WTC11 (cell line): ENCODE measurements around the gene PHTF2. TPM values are rescaled to one million over a fixed set of nuclear protein-coding genes. Genes with fewer than 3 reads are reported as not detected.

ENCODE experiments used
- ATAC-seq: fragments of 200-7000 bp; cut with Tn5 transposase; 2 replicates; pipeline ENCODE4 v1.10.0; 2021; ENCODE audit warnings: mild to moderate bottlenecking, moderate library complexity
- CTCF ChIA-PET: fragments of 300-600 bp; sonication (Branson Sonifier 250); formaldehyde crosslinking; loops from one replicate; lab custom pipeline; 2021; ENCODE audit warnings: antibody characterized with exemption; lab: Charles Lee
- POLR2A ChIA-PET: fragments of 350-600 bp; sonication (Branson Sonifier 250); formaldehyde crosslinking; loops from one replicate; lab custom pipeline; 2021; ENCODE audit warnings: antibody characterized with exemption; lab: Charles Lee
- DNase-seq: peaks from one replicate; pipeline ENCODE4 v3.0.0; 2021; ENCODE audit warnings: low spot score
- H3K27ac Mint-ChIP-seq: 2 replicates; pipeline ENCODE4 v1.8.0; 2021; ENCODE audit warnings: mixed read lengths
- H3K27me3 Mint-ChIP-seq: 2 replicates; pipeline ENCODE4 v1.8.0; 2021; ENCODE audit warnings: low read depth, mild to moderate bottlenecking, moderate library complexity, mixed read lengths
- H3K36me3 Mint-ChIP-seq: 2 replicates; pipeline ENCODE4 v1.8.0; 2021; ENCODE audit warnings: mixed read lengths
- H3K4me1 Mint-ChIP-seq: 2 replicates; pipeline ENCODE4 v1.8.0; 2022; ENCODE audit warnings: mixed read lengths
- H3K4me3 Mint-ChIP-seq: 2 replicates; pipeline ENCODE4 v1.8.0; 2021; ENCODE audit warnings: mild to moderate bottlenecking, moderate library complexity, mixed read lengths
- H3K9me3 Mint-ChIP-seq: 2 replicates; pipeline ENCODE4 v1.8.0; 2021; ENCODE audit warnings: mixed read lengths
- AFF4 ChIP-seq: sonication (generic); formaldehyde crosslinking; IDR thresholded peaks from 2 replicates; pipeline ENCODE4 v1.8.1; 2023; ENCODE audit warnings: mild to moderate bottlenecking, missing genetic modification reagents, borderline replicate concordance
- ATF1 ChIP-seq: sonication (generic); formaldehyde crosslinking; IDR thresholded peaks from 2 replicates; pipeline ENCODE4 v1.8.1; 2023; ENCODE audit warnings: mild to moderate bottlenecking, moderate library complexity, missing genetic modification reagents
- CBFB ChIP-seq: sonication (generic); formaldehyde crosslinking; IDR thresholded peaks from 2 replicates; pipeline ENCODE4 v1.8.1; 2022; ENCODE audit warnings: mild to moderate bottlenecking, low read depth, missing genetic modification reagents
- CDX4 ChIP-seq: fragments of 250-450 bp; sonication (Bioruptor Pico); IDR thresholded peaks from 2 replicates; pipeline ENCODE4 v1.9.0; 2021; ENCODE audit warnings: moderate library complexity, mild to moderate bottlenecking, inconsistent platforms, borderline replicate concordance
- CREM ChIP-seq: sonication (generic); formaldehyde crosslinking; IDR thresholded peaks from 2 replicates; pipeline ENCODE4 v1.8.1; 2022; ENCODE audit warnings: mild to moderate bottlenecking, missing genetic modification reagents, moderate library complexity
- E2F5 ChIP-seq: sonication (generic); formaldehyde crosslinking; IDR thresholded peaks from 2 replicates; pipeline ENCODE4 v1.8.1; 2022; ENCODE audit warnings: mild to moderate bottlenecking, moderate library complexity, missing genetic modification reagents
- FOXJ3 ChIP-seq: sonication (generic); formaldehyde crosslinking; IDR thresholded peaks from 2 replicates; pipeline ENCODE4 v1.9.0; 2021; ENCODE audit warnings: missing genetic modification reagents, mild to moderate bottlenecking, borderline replicate concordance
- FOXP4 ChIP-seq: sonication (generic); formaldehyde crosslinking; IDR thresholded peaks from 2 replicates; pipeline ENCODE4 v1.8.0; 2022; ENCODE audit warnings: mild to moderate bottlenecking, missing genetic modification reagents
- GRHL2 ChIP-seq: fragments of 250-450 bp; sonication (Bioruptor Pico); IDR thresholded peaks from 2 replicates; pipeline ENCODE4 v1.8.0; 2022; ENCODE audit warnings: mild to moderate bottlenecking, moderate library complexity; ENCODE audit not compliant: insufficient replicate concordance, severe bottlenecking
- GTF2I ChIP-seq: fragments of 250-450 bp; sonication (Bioruptor Pico); conservative IDR thresholded peaks from 2 replicates; pipeline ENCODE4 v1.4.0; 2021; ENCODE audit warnings: mild to moderate bottlenecking
- MXD4 ChIP-seq: fragments of 250-450 bp; sonication (Bioruptor Pico); IDR thresholded peaks from 2 replicates; pipeline ENCODE4 v1.8.0; 2021; ENCODE audit warnings: mild to moderate bottlenecking, moderate library complexity, borderline replicate concordance
- NFE2L1 ChIP-seq: sonication (generic); formaldehyde crosslinking; IDR thresholded peaks from 2 replicates; pipeline ENCODE4 v1.8.1; 2023; ENCODE audit warnings: missing genetic modification reagents
- TP53 ChIP-seq: sonication (generic); formaldehyde crosslinking; IDR thresholded peaks from 2 replicates; pipeline ENCODE4 v1.8.1; 2023; ENCODE audit warnings: mild to moderate bottlenecking, missing genetic modification reagents
- ZNF121 ChIP-seq: sonication (generic); formaldehyde crosslinking; IDR thresholded peaks from 2 replicates; pipeline ENCODE4 v1.8.0; 2023; ENCODE audit warnings: missing genetic modification reagents
- ZNF232 ChIP-seq: sonication (generic); formaldehyde crosslinking; IDR thresholded peaks from 2 replicates; pipeline ENCODE4 v1.8.0; 2022; ENCODE audit warnings: mild to moderate bottlenecking, missing genetic modification reagents
- ZNF281 ChIP-seq: sonication (generic); formaldehyde crosslinking; IDR thresholded peaks from 2 replicates; pipeline ENCODE4 v1.8.0; 2023; ENCODE audit warnings: mild to moderate bottlenecking, missing genetic modification reagents
- ZNF671 ChIP-seq: fragments of 250-450 bp; sonication (Bioruptor Pico); IDR thresholded peaks from 2 replicates; pipeline ENCODE4 v1.8.0; 2021; ENCODE audit warnings: mild to moderate bottlenecking
- total RNA-seq: library from RNA; stranded (reverse); gene quantifications from 3 replicates; pipeline ENCODE4 v1.2.3, GENCODE V29; 2021
- TF ChIP-seq, protein P1 (sequence below): sonication (generic); formaldehyde crosslinking; IDR thresholded peaks from 2 replicates; pipeline ENCODE4 v1.8.1; 2023; ENCODE audit warnings: mild to moderate bottlenecking, missing genetic modification reagents, moderate library complexity
- TF ChIP-seq, protein P2 (sequence below): fragments of 250-450 bp; sonication (Bioruptor Pico); IDR thresholded peaks from 2 replicates; pipeline ENCODE4 v1.9.0; 2021; ENCODE audit warnings: mild to moderate bottlenecking
- TF ChIP-seq, protein P3 (sequence below): sonication (generic); formaldehyde crosslinking; IDR thresholded peaks from 2 replicates; pipeline ENCODE4 v1.8.1; 2022; ENCODE audit warnings: low read depth, mild to moderate bottlenecking, moderate library complexity, missing genetic modification reagents, borderline replicate concordance

The PHTF2 gene
- total RNA-seq, 1 experiment from 2014 or later, result 17.9 TPM

GRCh38 chr7:77771901-77772300, 26.7 kb upstream of the PHTF2 start:
- H3K36me3 Mint-ChIP-seq, result peaks cover 19% of the 10 kb centered on the region
- no peaks in the 10 kb centered on the region for H3K27me3 Mint-ChIP-seq
- H3K27ac Mint-ChIP-seq, result no peak overlapping the region; the same call in 1 of the 2 replicates
- ChIA-PET POLR2A (no interaction called here), CTCF (no interaction called here)
- peaks cover 3% of the 10 kb centered on the region for H3K4me1 Mint-ChIP-seq
- H3K4me3 Mint-ChIP-seq, result no peak overlapping the region
- DNase-seq, result no peak
- TF ChIP-seq ZNF232 (CRISPR knock-in tag) (no peak), TP53 (no peak), MXD4 (CRISPR knock-in tag) (no peak), FOXP4 (CRISPR knock-in tag) (no peak), AFF4 (no peak), ZNF121 (no peak), E2F5 (CRISPR knock-in tag) (no peak), CDX4 (no peak), CBFB (CRISPR knock-in tag) (no peak), GRHL2 (CRISPR knock-in tag) (no peak), ZNF281 (CRISPR knock-in tag) (no peak), GTF2I (CRISPR knock-in tag) (no peak), CREM (CRISPR knock-in tag) (no peak), ATF1 (CRISPR knock-in tag) (no peak), ZNF671 (CRISPR knock-in tag) (no peak), FOXJ3 (no peak), NFE2L1 (CRISPR knock-in tag) (no peak)
- TF ChIP-seq, protein P1, sequence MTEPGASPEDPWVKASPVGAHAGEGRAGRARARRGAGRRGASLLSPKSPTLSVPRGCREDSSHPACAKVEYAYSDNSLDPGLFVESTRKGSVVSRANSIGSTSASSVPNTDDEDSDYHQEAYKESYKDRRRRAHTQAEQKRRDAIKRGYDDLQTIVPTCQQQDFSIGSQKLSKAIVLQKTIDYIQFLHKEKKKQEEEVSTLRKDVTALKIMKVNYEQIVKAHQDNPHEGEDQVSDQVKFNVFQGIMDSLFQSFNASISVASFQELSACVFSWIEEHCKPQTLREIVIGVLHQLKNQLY (CRISPR knock-in tag), result no peak
- TF ChIP-seq, protein P2, sequence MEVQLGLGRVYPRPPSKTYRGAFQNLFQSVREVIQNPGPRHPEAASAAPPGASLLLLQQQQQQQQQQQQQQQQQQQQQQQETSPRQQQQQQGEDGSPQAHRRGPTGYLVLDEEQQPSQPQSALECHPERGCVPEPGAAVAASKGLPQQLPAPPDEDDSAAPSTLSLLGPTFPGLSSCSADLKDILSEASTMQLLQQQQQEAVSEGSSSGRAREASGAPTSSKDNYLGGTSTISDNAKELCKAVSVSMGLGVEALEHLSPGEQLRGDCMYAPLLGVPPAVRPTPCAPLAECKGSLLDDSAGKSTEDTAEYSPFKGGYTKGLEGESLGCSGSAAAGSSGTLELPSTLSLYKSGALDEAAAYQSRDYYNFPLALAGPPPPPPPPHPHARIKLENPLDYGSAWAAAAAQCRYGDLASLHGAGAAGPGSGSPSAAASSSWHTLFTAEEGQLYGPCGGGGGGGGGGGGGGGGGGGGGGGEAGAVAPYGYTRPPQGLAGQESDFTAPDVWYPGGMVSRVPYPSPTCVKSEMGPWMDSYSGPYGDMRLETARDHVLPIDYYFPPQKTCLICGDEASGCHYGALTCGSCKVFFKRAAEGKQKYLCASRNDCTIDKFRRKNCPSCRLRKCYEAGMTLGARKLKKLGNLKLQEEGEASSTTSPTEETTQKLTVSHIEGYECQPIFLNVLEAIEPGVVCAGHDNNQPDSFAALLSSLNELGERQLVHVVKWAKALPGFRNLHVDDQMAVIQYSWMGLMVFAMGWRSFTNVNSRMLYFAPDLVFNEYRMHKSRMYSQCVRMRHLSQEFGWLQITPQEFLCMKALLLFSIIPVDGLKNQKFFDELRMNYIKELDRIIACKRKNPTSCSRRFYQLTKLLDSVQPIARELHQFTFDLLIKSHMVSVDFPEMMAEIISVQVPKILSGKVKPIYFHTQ (CRISPR knock-in tag), result no peak
- TF ChIP-seq, protein P3, sequence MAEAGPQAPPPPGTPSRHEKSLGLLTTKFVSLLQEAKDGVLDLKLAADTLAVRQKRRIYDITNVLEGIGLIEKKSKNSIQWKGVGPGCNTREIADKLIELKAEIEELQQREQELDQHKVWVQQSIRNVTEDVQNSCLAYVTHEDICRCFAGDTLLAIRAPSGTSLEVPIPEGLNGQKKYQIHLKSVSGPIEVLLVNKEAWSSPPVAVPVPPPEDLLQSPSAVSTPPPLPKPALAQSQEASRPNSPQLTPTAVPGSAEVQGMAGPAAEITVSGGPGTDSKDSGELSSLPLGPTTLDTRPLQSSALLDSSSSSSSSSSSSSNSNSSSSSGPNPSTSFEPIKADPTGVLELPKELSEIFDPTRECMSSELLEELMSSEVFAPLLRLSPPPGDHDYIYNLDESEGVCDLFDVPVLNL (CRISPR knock-in tag), result no peak
- H3K9me3 Mint-ChIP-seq, result no peaks in the 10 kb centered on the region
- ATAC-seq, result no peak
